VCaP (cell line): ENCODE results near the gene DGKD.

Experiments used
- H3K27ac ChIP-seq: fragments of 450-650 bp; 2 replicates; pipeline ENCODE4 v1.5.1; 2017
- CTCF ChIP-seq: fragments of 450-650 bp; conservative IDR thresholded peaks from 2 replicates; pipeline ENCODE4 v1.5.1; 2017; ENCODE audit warnings: mild to moderate bottlenecking, moderate library complexity

DGKD gene

GRCh38 chr2:233361297-233361696 lies 7.0 kb downstream of the DGKD start:
- no peak for TF ChIP-seq CTCF
- no peak overlapping the region for H3K27ac ChIP-seq

- TF ChIP-seq CTCF: no peak
Observed at GRCh38 chr2:233362742-233363141, 8.4 kb downstream of the DGKD start.

GRCh38 chr2:233363744-233364235 lies 9.5 kb downstream of the DGKD start:
- no peak for TF ChIP-seq CTCF
- H3K27ac ChIP-seq: no peak overlapping the region

More at GRCh38 chr2:233362742-233363141, 8.4 kb downstream of the DGKD start:
- H3K27ac ChIP-seq: no peak overlapping the region

- no peak for TF ChIP-seq CTCF
- no peak overlapping the region for H3K27ac ChIP-seq
Observed at GRCh38 chr2:233365861-233366520, 11.7 kb downstream of the DGKD start.

GRCh38 chr2:233367586-233367985 lies 13.3 kb downstream of the DGKD start:
- TF ChIP-seq CTCF: no peak

GRCh38 chr2:233368756-233369155 lies 14.5 kb downstream of the DGKD start:
- no peak for TF ChIP-seq CTCF
- no peak overlapping the region for H3K27ac ChIP-seq

More at GRCh38 chr2:233367586-233367985, 13.3 kb downstream of the DGKD start:
- no peak overlapping the region for H3K27ac ChIP-seq

GRCh38 chr2:233369462-233369861 lies 15.2 kb downstream of the DGKD start:
- no peak for TF ChIP-seq CTCF
- H3K27ac ChIP-seq: no peak overlapping the region
